Heart left ventricle (tissue), 16 donors: ENCODE measurements around the gene ST6GALNAC4. TPM values are rescaled to one million over a fixed set of nuclear protein-coding genes. Genes with fewer than 3 reads are reported as not detected.
A peak's percentile ranks its signal among the peaks of the same experiment; 100 is the strongest.

Source experiments
- ATAC-seq, 4 donors: fragments of 200-7000 bp; cut with Tn5 transposase; one replicate each; pipeline ENCODE4 v1.9.1; 2020 to 2022; ENCODE audit warnings: moderate library complexity in 4 of 4, mild to moderate bottlenecking in 3 of 4, moderate number of reproducible peaks in 1 of 4
- DNase-seq, 5 donors: peaks; one replicate each; pipeline ENCODE4 v3.0.0-alpha.2; 2020
- H3K27ac ChIP-seq, 12 donors: fragments of 200-600 bp; sonication (generic) in 4 of 12; one replicate each; pipeline versions ENCODE4 v1.5.0 to v1.8.0; 2016 to 2022; ENCODE audit warnings: mild to moderate bottlenecking in 2 of 12
- H3K27me3 ChIP-seq, 9 donors: fragments of 200-600 bp; sonication (generic) in 2 of 9; one replicate each; pipeline versions ENCODE4 v1.5.1 to v1.8.0; 2016 to 2022; ENCODE audit warnings: mild to moderate bottlenecking in 3 of 9
- H3K36me3 ChIP-seq, 9 donors: fragments of 200-600 bp; sonication (generic) in 2 of 9; one replicate each; pipeline versions ENCODE4 v1.5.0 to v1.8.0; 2018 to 2022; ENCODE audit warnings: mild to moderate bottlenecking in 2 of 9
- H3K4me1 ChIP-seq, 12 donors: fragments of 200-600 bp; sonication (generic) in 4 of 12; one replicate each; pipeline versions ENCODE4 v1.5.0 to v1.8.0; 2016 to 2022; ENCODE audit warnings: mild to moderate bottlenecking in 3 of 12
- H3K4me3 ChIP-seq, 12 donors: fragments of 200-600 bp; sonication (generic) in 4 of 12; one replicate each; pipeline versions ENCODE4 v1.5.0 to v1.8.0; 2017 to 2022; ENCODE audit warnings: mild to moderate bottlenecking in 9 of 12, moderate library complexity in 4 of 12
- H3K9me3 ChIP-seq, 12 donors: fragments of 200-600 bp; sonication (generic) in 4 of 12; one replicate each; pipeline versions ENCODE4 v1.5.0 to v1.8.0; 2016 to 2022; ENCODE audit warnings: mild to moderate bottlenecking in 1 of 12
- CTCF ChIP-seq, 12 donors: fragments of 200-600 bp; sonication (generic) in 4 of 12; IDR thresholded peaks; one replicate each; pipeline versions ENCODE4 v1.5.0 to v1.8.0; 2018 to 2022; ENCODE audit warnings: antibody characterized with exemption in 12 of 12, mild to moderate bottlenecking in 5 of 12
- POLR2A ChIP-seq, 2 donors: fragments of 450-650 bp; IDR thresholded peaks; one replicate each; pipeline ENCODE4 v1.6.1; 2017; ENCODE audit warnings: antibody characterized with exemption in 2 of 2, mild to moderate bottlenecking in 2 of 2, moderate library complexity in 2 of 2
- WGBS, 4 donors: extraction: QIAGEN DNeasy Blood & Tissue Kit in 2 of 4; methylation state at CpG; one replicate each; pipeline versions ENCODE4 v1.1.5 to v1.1.7; 2013 to 2018; 5-methylcytosine and 5-hydroxymethylcytosine counted together
- intact Hi-C, 10 donors: fragments of 100-400 bp; cut with DNase I; formaldehyde crosslinking; loops; one replicate each; pipeline versions ENCODE4 v1.11.1 to v1.14.2; 2022
- polyA plus RNA-seq, 2 donors: library from polyadenylated mRNA; stranded (reverse); fragments of 200-250 nt; gene quantifications; one replicate each; pipeline ENCODE4 v1.2.3, GENCODE V29; 2013
- total RNA-seq, 9 donors: library from RNA; depleted of rRNA in 2 of 9; stranded (reverse); fragments of >200 nt in 2 of 9; fragmentation: NEBNext Ultra II Directional in 3 of 9; extraction: Animal tissue kit (Norgen Biotek cat#: 25700) in 3 of 9; gene quantifications; one replicate each; pipeline versions ENCODE4 v1.1.0 to v1.2.4, GENCODE V29; 2016 to 2023
- donor health status: ischemic (EF 13 %, LVEDD 7.1; RV severe dilation, severe dysfunction).
- donor health status: healthy with polysubstance abuse.
- donor health status: DM: no; HTN: yes; CAD: no.
- donor health status: DM: no; HTN: no; CAD: no.
- donor health status: ischemic (EF 25% LVEDD 6.9; RV normal size, moderate dysfunction).
- donor health status: ischemic (EF 25% LVEDD 5.7; RV mildly dilated, moderate dysfunction).
- donor health status: healthy.
- donor health status: DM: yes; HTN: yes; CAD: no.
- donor health status: ischemic (EF 35%, LVEDD 5.7; RV mildly dilated, moderate dysfunction).
- donor health status: nonischemic (EF 11% LVEDD 7.7; RV severe dilation, severe dysfunction).
- donor health status: DM: yes; HTN: yes; CAD: no.
- donor health status: PGD.
- donor health status: ischemic (EF 29% LVEDD 5.4; RV normal size, mild dysfunction).
- donor health status: nonischemic (EF 23%, LVEDD 6.1; RV moderate dilation, normal function).

Gene ST6GALNAC4
- total and polyA plus RNA-seq, 11 donors: 17.0 to 72.0 (median 42.6) TPM

DNA sequence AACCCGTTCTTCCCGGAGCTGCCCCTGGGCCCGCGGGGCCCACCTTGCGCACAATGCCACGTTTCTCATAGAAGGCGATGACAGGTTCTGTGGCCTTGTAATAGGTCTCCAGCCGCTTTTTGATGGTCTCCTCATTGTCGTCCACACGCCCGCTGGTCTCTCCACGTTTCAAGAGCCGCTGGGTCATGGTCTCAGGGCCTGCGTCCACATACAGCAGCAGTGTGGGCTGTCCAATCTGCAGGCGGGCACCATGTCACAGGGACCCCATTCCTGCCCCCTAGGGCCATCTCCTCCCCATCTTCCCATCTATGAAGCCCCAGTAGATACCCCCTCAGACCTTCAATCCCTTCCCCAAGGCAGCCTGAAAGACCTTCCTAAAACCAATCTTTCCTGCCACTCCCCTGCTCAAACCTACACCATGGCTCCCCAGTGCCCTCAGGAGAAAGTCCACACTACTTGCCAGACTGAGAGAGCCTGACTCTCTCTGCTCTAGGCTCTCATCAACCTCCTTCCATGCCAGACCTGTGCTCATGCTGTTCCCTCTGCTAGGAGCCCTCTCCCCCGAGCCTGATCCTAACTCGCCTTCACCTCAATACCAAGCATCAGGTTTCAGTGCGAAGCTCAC, 48.5 kb downstream of the ST6GALNAC4 start:
- no peaks in the 10 kb centered on the region for H3K9me3 ChIP-seq
- WGBS, 4 donors: 85 to 89% (median 87%) methylated on average over 18 of the region's 18 CpGs
- H3K27me3 ChIP-seq: no peaks in the 10 kb centered on the region
- ATAC-seq (no peak), DNase-seq (peak in 1 of 5 donors; percentile 31)
- H3K4me1 ChIP-seq: peaks cover 0 to 46% (median 28%) of the 10 kb centered on the region in 12 donors
- intact Hi-C loops: loop anchor here in 5 of 10 donors (2.0 to 5.0 kb wide), 6 partner anchors 40 to 134 kb away; partner anchors contain the start of genes CDK9 (in 3 of the 5), FPGS (in 1 of the 5) and TOR2A (in 1 of the 5)
- H3K4me3 ChIP-seq: no peak overlapping the region
- peak overlapping the region; percentile 20 to 88 (median 77) for H3K27ac ChIP-seq
- peaks cover 0 to 60% (median 45%) of the 10 kb centered on the region in 9 donors for H3K36me3 ChIP-seq
- TF ChIP-seq POLR2A (IDR thresholded peaks at IDR 0.05): no peak
- no peak for TF ChIP-seq CTCF (IDR thresholded peaks at IDR 0.05)

DNA sequence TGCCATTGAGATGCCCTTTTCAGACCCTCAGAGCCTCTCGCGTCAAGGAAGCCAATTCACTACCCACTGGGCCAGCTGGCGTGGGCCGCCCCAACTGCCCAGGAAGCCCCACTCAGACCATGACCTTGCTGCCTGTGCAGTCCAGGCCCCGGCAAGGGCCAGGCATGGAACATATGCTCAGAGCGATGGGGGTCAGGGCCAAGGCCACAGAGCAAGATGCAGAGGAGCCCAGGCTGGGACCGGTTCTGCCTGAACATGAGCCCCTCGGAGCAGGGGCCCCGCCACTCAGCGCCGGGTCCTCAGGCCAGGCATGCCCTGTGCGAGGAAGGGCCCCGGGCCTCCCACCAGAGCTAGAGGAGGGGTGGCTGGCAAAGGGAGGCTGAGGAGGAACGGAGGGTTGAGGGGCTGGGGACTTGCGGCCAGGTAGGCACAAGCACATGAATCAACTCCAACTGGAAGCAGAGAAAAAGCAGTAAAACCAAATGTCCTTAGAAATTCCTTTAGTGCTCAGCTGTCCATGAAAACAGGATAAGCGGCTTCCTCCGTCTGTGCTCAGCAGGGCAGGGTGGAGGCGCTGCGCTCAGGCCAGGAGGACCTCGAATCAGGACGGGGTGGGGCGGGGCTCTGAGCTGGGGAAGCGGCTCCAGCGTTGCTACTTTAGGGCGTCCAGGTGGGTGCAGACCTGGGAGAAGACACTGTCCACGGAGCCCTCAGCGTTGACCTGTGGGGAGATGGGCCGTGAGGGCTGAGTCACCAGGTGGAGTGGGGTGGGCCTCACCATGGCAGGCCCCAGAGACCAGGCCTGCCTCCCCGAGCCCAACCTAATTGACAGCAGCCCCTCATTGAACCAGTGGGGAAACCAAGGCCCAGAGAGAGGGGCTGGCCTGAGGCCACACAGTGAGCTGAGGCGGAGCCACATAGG, 49.2 kb downstream of the ST6GALNAC4 start:
- 63 to 69% (median 65%) methylated on average over 23 to 30 of the region's 30 CpGs for WGBS, 4 donors
- intact Hi-C loops: loop anchor here in 5 of 10 donors (2.0 to 5.0 kb wide), 6 partner anchors 39 to 133 kb away; partner anchors contain the start of genes CDK9 (in 3 of the 5), FPGS (in 1 of the 5) and TOR2A (in 1 of the 5)
- Histone ChIP-seq H3K4me3 (peak overlapping the region in 3 of 12 donors; percentile 11 to 19 (median 17)), H3K27ac (peak overlapping the region; percentile 61 to 92 (median 84)), H3K9me3 (no peaks in the 10 kb centered on the region), H3K4me1 (peaks cover 6 to 47% (median 32%) of the 10 kb centered on the region in 12 donors), H3K36me3 (peaks cover 0 to 53% (median 38%) of the 10 kb centered on the region in 9 donors), H3K27me3 (no peaks in the 10 kb centered on the region)
- peak; percentile 10 to 74 (median 24) for ATAC-seq
- DNase-seq: peak; percentile 64 to 80 (median 70)
- TF ChIP-seq CTCF (IDR thresholded peaks at IDR 0.05): peak in 2 of 12 donors; percentile 9 to 33
- no peak for TF ChIP-seq POLR2A (IDR thresholded peaks at IDR 0.05)

GRCh38 chr9:127866535-127866934, 50.3 kb downstream of the ST6GALNAC4 start:
- Histone ChIP-seq H3K4me3 (no peak overlapping the region), H3K27ac (peak overlapping the region in 7 of 12 donors; percentile 76 to 89 (median 86)), H3K36me3 (peaks cover 0 to 43% (median 30%) of the 10 kb centered on the region in 9 donors), H3K27me3 (no peaks in the 10 kb centered on the region), H3K4me1 (peaks cover 14 to 58% (median 43%) of the 10 kb centered on the region in 12 donors), H3K9me3 (no peaks in the 10 kb centered on the region)
- intact Hi-C loops: loop anchor here in 3 of 10 donors (5.0 kb wide), 3 partner anchors 39 to 79 kb away; partner anchors contain the start of genes CDK9 (in 1 of the 3) and FPGS (in 1 of the 3)
- ATAC-seq (no peak), DNase-seq (peak in 1 of 5 donors; percentile 24)
- 90 to 94% (median 92%) methylated on average over 12 to 13 of the region's 13 CpGs for WGBS, 4 donors
- TF ChIP-seq CTCF (IDR thresholded peaks at IDR 0.05) (no peak), POLR2A (IDR thresholded peaks at IDR 0.05) (no peak)
